ENCODE results near the gene NHERF1. TPM values are rescaled to one million over a fixed set of nuclear protein-coding genes. Genes with fewer than 3 reads are reported as not detected.

The NHERF1 gene
- total and polyA plus RNA-seq, 2 of the 13 experiments (the other 11 are each of a cell fraction or from before 2014, with no cell fraction given) = 169 to 269 TPM

GRCh38 chr17:74738051-74738996, 10.1 kb upstream of the NHERF1 start (continued):
- no peak for TF ChIP-seq CENPX (CRISPR knock-in tag; IDR thresholded peaks at IDR 0.05)
- no peak for TF ChIP-seq GTF2F1 (IDR thresholded peaks at IDR 0.05; ENCODE audit: low read length)
- no peak for TF ChIP-seq POLR2AphosphoS2 (IDR thresholded peaks at IDR 0.05; ENCODE audit: low read depth, low read length)
- 0 out of 2 replicates have a peak, but pooled peaks have one; percentile 38 for TF ChIP-seq ATF2 (CRISPR knock-in tag; IDR thresholded peaks at IDR 0.05)
- no peak for TF ChIP-seq MIXL1 (CRISPR knock-in tag; IDR thresholded peaks at IDR 0.05)
- no peak for TF ChIP-seq MATR3 (CRISPR knock-in tag; IDR thresholded peaks at IDR 0.05)
- TF ChIP-seq SP5 (CRISPR knock-in tag; IDR thresholded peaks at IDR 0.05; ENCODE audit: borderline replicate concordance, low read depth) = peak; percentile 92
- TF ChIP-seq ZNF691 (CRISPR knock-in tag; IDR thresholded peaks at IDR 0.05; ENCODE audit: borderline replicate concordance, low read depth) = 0 out of 2 replicates have a peak, but pooled peaks have one; percentile 5
- no peak for TF ChIP-seq ATF1 (CRISPR knock-in tag; IDR thresholded peaks at IDR 0.05)
- TF ChIP-seq ZBTB37 (CRISPR knock-in tag; IDR thresholded peaks at IDR 0.05) = peak; percentile 91
- TF ChIP-seq ZNF713 (CRISPR knock-in tag; IDR thresholded peaks at IDR 0.05) = no peak
- no peak for TF ChIP-seq PRDM4 (CRISPR knock-in tag; IDR thresholded peaks at IDR 0.05; ENCODE audit: borderline replicate concordance)
- no peak for TF ChIP-seq ZFP37 (CRISPR knock-in tag; IDR thresholded peaks at IDR 0.05; ENCODE audit: borderline replicate concordance)
- peak; percentile 34; the same call in 1 of the 2 replicates for TF ChIP-seq SNAPC4 (CRISPR knock-in tag; IDR thresholded peaks at IDR 0.05)
- peak; percentile 80 for TF ChIP-seq XRCC5 (optimal IDR thresholded peaks at IDR 0.05; ENCODE audit: low read length)
- TF ChIP-seq GLMP (CRISPR knock-in tag; IDR thresholded peaks at IDR 0.05; ENCODE audit: borderline replicate concordance) = no peak
